Stimulated activated CD8-positive, alpha-beta memory T cell treated with anti-CD3 and anti-CD28 coated beads, Interleukin-7, amount 100 ng/mL, for 24 hours (primary cell): Measurements from ENCODE around the gene TSNAXIP1.

ENCODE experiments used
- DNase-seq: peaks from one replicate; pipeline ENCODE4 v3.0.0-alpha.2; 2020; ENCODE audit warnings: low read depth

The TSNAXIP1 gene, protein sequence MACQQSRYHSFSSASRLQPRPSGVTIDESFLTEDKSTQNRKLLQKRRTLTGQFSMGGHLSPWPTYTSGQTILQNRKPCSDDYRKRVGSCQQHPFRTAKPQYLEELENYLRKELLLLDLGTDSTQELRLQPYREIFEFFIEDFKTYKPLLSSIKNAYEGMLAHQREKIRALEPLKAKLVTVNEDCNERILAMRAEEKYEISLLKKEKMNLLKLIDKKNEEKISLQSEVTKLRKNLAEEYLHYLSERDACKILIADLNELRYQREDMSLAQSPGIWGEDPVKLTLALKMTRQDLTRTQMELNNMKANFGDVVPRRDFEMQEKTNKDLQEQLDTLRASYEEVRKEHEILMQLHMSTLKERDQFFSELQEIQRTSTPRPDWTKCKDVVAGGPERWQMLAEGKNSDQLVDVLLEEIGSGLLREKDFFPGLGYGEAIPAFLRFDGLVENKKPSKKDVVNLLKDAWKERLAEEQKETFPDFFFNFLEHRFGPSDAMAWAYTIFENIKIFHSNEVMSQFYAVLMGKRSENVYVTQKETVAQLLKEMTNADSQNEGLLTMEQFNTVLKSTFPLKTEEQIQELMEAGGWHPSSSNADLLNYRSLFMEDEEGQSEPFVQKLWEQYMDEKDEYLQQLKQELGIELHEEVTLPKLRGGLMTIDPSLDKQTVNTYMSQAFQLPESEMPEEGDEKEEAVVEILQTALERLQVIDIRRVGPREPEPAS

DNA sequence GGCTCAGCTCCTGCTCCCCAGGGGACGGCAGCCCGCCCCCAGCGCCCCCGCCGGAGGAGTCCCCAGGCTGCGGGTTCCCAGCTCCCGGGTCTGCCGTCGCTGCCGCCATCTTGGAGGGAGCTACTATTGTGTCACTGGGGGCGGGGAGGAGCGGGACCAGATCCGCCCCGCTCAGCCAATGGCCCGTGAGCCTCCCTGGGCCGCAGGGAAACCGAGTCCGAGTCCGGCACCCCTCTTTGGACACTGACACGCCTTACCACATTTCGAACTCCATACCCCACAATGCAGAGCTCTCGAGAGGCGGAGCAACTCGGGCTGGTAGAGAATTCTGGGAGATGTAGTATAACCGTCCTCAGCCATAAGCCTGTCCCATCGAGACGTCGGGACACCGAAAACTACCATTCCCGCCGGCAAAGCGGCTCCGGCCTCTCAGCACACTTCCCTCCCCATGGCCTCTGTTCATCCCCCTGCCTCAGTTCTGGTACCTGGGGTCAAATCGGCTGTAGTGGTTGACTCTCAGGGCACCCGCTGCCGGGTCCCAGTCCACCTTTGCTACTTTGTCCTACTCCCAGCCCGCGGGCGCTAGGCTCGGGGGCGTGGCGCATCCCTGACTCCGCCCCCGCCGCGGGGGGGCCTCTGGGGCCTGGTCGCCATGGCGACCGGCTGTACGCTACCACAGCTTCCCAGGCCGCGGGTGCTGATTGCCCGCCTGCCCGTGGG, at the start of gene TSNAXIP1, which contains the start of gene RANBP10:
TSNAXIP1 (plus strand) TSS at position 462 of the 720 bp plus-strand sequence. CDS start 261 bp downstream, outside the sequence.
RANBP10 (minus strand) TSS at position 133 of the 720 bp plus-strand sequence; CDS start at position 109, 24 bp downstream.
- peak; percentile 89 for DNase-seq

DNA sequence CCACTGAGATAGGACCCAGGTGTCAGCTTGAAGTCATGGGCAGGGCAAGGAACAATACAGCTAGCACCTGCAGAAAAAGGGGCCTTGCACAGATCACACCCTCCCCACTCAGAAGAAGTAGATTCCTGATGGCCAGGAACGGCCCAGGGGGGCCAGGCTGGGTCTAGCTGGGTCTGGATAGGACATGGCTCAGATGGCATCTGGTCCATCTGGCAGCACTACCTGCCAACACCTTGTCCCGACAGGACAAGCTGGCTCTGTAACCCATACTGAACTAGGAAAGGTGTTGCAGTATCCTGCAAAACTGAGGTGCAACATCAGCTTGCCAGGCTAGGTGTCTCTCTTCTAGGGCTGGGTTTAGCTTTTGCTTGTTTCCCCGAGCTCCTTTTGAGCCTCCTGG, 48.7 kb upstream of the TSNAXIP1 start:
- no peak for DNase-seq

DNA sequence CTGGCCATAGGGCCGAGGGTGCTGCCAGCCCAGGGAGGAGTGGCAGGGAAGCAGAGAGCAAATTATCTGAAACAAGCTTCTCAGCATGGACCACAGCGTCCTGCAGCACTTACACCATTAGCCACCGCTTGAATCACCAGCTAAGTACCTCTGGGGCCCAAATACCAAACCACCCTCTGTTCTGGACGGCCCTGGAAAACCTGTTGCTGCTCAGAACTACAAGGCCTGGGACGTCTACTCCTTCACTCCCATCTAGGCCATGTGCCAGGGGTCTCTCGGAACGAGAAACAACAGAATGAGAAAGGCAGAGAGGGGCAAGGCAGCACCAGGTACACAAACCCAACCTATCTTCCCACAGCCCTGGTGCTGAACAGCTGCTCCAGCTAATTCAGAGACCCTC, 47.7 kb upstream of the TSNAXIP1 start:
- no peak for DNase-seq

DNA sequence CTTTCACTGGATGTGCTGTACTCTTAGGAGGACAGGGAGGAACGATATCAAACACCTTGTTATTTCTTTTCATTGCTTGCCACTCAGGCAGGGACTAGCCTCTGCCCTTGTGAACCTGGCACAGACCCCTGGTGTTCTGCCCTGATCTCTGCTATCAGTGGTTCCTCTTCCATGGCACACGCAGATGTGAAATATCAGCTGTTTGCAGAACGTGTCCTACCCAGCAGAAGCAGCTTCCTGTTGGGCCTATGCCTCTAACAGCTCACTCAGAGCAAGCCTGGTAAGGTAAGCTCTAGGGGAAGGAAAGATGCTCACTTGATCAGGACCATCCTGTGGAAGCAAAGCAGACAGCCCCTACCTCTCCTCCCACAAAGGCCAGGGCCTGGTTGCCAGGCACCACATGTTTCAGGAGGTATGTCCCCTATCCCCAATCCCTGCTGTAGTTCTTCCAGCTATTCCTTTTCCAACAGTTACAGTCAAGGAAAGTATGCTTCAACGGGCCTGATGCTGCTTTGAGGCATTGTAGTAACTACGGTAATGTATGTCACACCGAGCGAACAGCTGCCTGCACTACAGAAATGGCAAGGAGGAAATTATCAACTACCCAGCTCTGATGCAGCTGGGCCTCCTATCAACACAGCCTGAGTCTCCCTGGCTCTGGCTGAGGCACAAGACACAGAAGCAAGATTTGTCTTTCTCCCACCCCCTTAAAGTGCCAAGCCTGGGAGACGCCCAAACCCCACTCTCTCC, 46.3 kb upstream of the TSNAXIP1 start:
- DNase-seq, result no peak

DNA sequence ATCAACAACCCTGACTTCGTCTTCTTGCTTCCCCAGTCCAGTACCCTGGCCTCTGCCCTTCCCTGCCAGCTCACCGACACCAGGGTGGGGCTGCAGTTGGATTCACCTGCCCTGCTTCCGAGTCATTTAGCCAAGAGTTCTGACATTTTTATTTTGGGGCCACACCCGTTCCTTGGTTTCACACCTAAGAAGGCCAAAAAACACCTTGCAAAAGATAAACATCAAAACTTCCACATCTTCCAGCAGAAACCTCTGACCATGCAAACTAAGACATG, 45.8 kb upstream of the TSNAXIP1 start:
- DNase-seq, result no peak

DNA sequence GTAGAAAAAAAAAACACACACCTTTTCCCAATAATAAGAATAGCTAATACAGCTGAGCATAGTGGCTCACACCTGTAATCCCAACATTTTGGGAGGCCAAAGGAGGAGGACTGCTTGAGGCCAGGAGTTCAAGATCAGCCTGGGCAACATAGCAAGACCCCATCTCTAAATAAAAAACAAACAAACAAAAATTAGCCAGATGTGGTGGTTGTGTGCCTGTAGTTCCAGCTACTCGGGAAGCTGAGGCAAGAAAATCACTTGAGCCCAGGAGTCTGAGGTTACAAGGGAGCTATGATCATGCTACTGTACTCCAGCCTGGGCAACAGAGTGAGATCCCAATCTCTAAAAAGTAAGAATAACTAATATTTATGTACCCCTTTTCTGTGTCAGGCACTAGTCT, 44.8 kb upstream of the TSNAXIP1 start:
- DNase-seq, result no peak

DNA sequence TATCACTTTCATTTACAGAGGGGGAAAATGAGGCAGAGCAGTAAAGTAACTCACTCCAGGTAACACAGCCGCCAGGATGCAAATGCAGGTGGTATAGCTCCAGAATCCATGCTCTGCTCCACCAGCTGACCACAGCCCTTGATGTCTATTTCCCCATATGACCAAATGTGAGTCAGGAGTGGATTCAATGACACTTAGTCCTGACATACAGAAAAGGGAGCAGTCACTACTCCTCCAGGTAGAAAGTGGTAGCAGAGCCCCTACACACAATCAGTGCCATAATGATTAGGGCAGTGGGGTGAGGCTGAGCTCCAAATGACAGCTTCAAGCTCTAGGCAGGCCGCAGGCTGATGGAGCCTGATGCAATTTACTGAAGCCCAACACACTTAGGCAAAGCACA, 44.3 kb upstream of the TSNAXIP1 start:
- no peak for DNase-seq

DNA sequence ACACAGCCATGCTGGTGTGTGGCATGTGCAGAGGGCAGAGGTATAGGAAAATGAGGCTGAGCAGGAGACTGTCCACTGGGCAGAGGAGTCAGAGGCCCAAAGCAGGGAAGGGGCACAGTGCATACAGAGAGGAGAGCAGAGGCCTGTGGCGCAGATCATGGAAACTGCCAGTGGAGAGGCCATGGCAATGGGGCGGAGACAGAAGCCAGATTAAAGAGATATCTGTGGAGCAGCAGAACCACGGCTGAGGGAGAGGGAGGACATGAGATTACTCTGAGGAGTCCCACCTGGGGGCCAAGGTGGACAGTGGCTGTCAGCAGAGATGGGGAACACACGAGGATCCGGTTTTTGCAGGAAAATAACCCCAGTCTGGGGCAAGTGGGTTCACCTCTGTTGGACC, 43.6 kb upstream of the TSNAXIP1 start:
- DNase-seq, result no peak

DNA sequence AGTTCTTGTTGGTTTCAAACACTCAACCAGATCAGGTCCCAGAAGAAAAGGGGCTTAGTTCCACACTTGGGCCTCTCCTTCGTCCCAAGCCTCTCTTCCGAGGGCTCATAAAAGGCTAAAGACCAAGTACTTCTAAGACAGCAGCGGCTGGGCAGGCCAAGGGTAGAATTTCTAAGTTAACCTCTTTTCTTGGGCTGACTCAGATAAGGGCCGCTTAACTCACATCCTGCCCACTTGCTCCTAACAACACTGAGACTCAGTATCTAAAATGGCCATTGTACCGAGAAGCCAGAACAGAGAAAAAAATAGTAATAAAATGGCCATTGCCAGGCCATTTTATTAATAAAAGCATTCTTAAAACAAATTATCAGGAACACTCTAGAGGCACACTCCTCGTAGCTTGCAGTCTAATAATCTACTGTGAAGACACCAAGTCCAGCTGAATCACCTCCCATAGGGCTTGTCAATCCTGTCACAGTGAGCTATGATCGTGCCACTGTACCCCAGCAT, 42.5 kb upstream of the TSNAXIP1 start:
- DNase-seq, result no peak

DNA sequence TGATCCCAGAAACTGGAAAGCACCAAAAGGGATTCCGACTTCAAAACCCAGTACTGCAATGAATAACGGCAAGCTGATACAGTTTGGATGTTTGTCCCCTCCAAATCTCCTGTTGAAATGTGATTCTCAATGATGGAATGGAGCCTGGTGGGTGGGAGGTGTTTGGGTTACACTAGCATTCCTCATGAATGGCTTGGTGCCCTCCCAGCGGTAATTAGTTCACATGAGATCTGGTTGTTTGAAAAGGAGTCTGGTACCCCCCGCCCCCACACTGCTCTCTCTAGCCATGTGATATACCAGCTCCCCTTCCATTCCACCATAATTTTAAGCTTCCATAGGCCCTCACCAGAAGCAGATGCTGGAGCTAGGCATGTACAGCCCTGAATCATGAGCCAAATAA, 40.4 kb upstream of the TSNAXIP1 start:
- DNase-seq, result no peak

DNA sequence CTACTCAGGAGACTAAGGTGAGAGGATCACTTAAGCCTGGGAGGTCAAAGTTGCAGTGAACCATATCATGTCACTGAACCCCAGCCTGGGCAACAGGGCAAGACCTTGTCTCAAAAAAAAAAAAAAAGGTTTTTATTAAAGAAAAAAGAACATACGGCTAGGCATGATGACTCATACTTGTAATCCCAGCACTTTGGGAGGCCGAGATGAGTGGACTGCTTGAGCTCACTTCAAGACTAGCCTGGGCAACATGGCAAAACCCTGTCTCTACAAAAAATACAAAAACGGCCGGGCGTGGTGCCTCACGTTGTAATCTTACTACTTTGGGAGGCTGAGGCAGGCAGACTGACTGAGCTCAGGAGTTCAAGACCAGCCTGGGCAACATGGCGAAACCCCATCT, 38.7 kb upstream of the TSNAXIP1 start:
- DNase-seq, result no peak

DNA sequence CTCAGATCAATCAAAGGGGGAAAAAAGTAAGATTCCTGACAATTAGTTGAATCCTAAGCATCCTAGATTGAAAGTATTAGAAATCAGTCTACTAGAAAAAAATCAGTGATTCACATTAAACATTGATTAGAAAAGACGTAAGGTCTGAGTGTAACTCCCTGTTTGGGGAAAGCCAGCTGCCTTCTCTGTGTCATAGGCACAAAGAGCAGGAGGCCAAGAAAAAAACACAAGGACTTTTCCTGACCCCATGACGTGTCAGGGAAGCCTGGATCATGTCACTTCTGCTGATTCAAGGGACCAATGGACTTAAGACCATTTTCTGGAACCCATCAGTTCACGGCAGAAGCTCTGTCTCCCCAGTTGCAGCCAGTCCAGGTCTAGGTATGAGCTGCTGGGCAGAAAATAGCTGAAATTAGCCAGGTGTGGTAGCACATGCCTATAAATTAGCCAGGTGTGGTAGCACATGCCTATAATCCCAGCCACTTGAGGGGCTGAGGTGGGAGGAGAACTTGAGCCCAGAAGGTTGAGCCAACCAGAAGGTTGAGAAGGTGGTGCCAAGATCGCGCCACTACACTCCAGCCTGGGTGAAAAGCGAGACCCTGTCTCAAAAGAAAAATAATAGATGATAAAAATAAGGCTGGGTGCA, 36.2 kb upstream of the TSNAXIP1 start:
- DNase-seq, result no peak

DNA sequence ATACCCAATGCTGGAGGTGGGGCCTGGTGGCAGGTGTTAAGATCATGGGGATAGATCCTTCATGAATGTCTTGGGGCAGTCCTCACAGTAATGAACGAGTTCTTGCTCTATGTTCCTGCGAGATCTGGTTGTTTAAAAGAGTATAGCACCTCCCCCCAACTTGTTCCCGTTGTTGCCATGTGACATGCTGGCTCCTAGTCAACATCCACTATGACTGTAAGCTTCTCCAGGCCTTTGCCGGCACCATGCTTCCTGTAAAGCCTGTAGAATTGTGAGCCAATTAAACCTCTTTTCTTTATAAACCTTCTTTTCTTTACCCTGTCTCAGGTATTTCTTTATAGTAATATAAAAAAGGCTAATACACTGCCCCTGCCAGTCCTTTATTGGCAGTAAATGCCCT, 33.6 kb upstream of the TSNAXIP1 start:
- DNase-seq, result no peak

DNA sequence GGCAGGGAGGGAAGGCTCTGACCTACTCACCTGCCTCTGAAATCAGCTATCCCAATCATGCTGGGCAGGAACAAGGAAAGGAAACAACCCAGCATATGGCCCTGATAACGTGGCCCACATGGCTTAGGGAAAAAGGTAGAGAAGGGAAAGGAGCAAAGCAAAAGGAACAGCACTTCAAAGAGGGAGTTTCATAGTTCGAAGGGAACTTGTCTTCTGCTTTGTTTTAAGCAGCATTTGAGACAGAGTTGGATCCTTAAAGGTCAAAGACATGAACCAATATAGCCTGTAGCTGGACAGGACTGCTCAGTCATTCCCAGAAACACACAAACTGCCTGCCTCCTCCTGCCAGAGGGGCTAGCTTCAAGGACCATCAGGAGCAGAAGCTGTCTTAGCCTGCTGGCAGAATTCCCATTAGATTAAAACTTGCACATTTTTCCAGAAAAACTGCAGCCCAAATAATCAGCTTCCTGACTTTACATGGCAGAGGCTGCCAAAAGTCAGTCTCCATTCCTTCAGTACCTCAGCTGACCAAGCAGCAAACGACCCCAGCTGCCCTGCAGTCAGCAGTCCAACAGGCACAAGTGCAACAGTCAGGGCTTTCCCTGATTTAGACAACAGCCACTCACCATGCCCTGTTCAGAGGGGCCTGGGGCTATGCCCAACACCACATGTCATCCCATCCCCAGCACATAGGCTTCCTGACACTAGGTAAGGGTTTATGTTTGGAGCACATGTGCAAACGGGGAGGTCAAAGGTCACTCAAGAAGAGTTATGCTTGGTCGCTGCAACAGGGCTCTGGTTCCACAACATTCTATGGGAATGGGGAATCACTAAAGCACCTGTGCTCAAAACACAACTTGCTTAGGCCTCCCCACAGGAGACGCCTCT, 32.9 kb upstream of the TSNAXIP1 start:
- DNase-seq, result no peak

DNA sequence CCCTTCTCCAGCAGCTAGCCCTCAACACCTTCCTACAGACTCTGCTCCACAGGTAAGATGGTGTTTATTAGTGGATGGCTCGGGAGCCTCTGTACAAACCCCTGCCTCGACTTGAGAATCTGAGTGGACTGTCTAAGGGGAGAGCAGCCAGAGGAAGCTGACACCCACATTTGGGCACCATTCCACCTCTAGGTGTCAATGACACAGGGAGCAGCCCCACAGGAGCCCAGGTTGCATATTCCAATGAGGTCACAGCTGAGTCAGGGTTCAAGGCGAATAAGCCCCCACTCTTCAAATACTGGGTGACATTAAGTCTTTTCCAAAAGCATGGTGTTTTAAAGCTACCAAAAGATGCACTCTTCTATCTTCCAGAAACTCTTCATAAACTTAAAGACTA, 32.2 kb upstream of the TSNAXIP1 start:
- DNase-seq, result no peak

DNA sequence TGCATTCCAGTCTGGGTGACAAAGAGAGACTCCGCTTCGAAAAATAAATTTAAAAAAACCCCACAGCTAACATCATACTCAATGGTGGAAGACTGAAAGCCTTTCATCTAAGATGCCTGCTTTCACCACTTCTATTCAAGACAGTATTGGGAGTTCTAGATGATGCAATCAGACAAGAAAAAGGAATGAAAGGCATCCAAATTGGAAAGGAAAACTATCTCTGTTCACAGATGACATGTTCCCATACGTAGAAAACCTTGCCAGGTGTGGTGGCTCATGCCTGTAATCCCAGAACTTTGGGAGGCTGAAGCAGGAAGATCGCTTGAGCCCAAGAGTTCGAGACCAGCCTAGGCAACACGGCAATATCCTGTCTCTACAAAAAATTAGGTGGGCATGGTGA, 31.4 kb upstream of the TSNAXIP1 start:
- DNase-seq, result no peak

DNA sequence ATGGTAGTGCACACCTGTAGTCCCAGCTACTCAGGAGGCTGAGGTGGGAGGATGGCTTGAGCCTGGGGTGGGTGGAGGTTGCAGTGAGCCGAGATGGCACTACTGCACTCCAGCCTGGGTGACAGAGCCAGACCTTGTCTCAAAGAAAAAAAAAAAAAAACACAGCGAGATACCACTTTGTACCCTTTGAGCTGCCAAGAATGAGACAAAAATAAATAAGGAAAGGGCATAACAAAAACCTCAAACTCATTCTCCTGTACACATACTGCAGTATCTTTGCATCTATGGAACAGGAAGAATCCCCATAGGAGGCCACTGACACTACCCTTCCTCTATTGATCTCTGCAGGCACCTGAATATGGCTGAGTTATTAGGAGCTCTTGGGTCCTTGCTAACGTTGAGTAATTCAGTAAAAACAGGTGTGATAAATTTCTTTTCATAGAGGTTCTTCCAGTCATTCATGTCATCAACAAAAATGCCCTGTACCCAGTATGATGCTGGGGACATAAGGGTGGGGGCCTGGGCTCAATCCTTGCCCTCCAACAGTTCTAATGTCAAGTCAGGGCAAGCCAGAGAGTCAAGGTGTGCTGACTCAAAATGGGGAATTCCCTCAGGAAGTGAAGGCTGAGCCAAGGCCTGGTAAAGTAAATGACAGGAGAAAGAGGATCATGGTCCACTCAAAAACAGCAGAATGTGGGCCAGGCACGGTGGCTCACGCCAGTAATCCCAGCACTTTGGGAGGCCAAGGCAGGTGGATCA, 27.3 kb upstream of the TSNAXIP1 start:
- DNase-seq, result no peak

DNA sequence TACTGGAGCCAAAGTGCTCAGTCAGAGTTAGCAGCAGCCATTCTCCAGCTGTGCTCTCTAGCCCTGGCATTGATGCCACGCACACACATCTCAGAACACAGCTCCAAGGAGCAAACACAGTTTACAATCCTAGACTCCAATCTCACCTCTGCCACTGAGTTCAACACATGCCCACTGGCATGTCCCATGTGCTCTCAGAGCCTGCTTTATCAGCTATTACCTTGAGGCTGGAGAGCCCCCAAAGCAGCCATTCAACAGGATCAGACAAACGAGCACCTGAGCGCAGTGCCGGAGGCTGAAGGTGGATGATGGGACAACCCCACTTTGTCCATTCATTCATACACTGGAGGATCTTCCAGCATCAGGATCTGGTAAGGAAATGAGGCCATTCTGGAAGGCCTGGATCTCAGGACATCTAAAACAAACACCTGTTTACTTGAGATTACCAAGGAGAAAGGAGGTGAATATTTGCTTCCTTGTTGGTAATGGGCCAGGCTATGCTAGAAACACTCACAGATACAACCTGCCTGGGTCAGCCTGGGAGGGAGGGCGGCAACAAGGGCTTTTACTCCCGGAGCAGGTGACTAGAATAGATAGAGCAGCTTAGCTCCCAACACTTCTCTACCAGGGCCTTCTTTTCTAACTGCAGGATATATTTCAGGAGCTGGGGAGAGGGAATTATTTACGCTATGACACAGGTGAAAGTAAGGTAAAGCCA, 25.7 kb upstream of the TSNAXIP1 start:
- no peak for DNase-seq

DNA sequence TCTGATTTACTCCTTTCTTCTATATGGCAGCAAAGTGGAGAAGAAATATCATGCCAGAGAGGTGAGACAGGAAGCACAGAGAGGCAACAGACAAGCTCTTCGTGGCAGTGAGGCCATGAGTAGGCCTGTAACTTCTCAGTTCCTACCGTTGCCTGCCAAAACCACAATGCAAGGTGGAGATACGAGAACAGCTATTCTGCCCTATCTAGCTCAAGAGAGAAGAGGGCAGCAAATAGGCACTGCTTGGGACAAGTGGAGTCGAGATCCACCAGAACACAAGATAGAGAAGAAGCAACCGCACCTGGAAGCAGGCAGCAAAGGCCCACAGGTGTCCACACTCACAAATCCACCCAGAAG, 25.1 kb upstream of the TSNAXIP1 start:
- DNase-seq, result no peak
